GM19468 (cell line): Measurements from ENCODE around the gene UXS1.
"Not testable (repeated sequence)": the region's sequence is repeated elsewhere in the genome, so short reads cannot be mapped to it uniquely, and the experiment has no call there.

Experiments used
- ATAC-seq: cut with Tn5 transposase; IDR thresholded peaks from one replicate; pipeline ENCODE4 v1.9.1; 2021; ENCODE audit warnings: mild to moderate bottlenecking, moderate library complexity, moderate number of reproducible peaks; ENCODE audit not compliant: unreplicated experiment; ENCODE audit errors: extremely low read depth

Gene UXS1

GRCh38 chr2:106138543-106139237 lies 55.4 kb downstream of the UXS1 start:
- no peak for ATAC-seq

DNA sequence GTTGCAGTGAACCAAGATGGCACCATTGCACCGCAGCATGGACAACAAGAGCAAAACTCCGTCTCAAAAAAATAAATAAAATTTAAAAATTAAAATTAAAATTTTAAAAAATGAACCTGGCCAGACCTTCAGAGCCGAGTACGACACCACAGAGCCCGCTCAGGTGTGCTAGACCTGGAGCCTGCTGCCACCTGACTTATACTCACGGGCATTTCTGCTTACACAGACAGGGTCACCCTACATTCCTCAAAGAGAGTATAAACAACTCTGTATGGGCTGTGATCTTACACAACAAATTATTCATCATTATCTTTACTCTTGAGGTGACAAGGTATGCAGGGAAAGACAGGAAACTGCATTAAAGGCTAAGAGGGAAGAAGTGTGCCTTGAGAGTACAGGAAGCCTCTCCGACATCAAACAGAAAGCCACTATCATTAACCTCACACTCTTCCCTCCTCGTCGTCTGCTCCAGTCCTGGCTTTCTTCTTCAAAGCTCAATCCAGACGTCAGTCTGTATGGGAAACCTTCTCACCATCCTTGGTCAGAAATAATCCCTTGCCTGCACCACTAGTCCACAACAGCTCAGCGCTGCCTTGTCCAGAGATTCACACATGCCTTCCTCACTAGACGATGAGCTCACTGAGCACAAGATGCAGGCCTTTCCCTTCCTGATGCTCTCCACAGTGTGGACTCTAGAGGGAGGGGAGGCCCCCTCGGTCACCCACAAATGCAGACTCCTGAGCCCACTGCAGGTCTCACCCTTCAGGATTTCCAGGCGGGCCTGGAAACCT lies 56.2 kb downstream of the UXS1 start:
- no peak for ATAC-seq

GRCh38 chr2:106131192-106131591 lies 62.9 kb downstream of the UXS1 start:
- ATAC-seq = not testable (repeated sequence)

DNA sequence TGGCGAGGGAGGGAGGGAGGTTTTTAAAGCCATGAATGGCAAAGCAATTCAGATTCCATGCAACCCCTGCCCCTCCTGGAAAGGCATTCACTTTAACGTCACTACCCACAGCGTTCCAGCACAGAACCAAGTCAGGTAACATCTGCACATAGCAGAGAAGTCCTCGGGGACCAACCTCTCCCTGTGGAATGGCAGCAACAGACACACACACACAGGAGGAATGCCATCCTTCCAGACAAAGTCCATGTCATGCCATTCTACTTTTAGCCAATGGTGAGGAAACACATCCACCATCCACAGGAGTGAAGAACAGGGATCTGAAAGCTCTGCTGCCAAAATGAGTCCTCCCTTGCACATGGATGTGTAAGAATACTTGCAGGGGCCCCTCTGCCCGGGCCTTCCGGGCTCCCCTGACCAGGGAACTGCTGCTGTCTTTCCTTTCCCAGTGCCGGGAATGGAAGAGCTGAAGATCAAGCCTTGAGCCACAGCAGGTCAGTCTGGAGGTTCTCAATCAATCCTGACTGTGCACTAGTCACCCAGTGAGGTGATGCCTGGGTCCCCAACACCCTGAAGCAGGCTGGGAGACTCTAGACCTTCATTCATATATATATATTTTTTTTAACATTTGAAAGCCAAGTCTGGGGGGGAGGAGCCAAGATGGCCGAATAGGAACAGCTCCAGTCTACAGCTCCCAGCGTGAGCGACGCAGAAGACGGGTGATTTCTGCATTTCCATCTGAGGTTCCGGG lies 63.7 kb downstream of the UXS1 start:
- no peak for ATAC-seq

DNA sequence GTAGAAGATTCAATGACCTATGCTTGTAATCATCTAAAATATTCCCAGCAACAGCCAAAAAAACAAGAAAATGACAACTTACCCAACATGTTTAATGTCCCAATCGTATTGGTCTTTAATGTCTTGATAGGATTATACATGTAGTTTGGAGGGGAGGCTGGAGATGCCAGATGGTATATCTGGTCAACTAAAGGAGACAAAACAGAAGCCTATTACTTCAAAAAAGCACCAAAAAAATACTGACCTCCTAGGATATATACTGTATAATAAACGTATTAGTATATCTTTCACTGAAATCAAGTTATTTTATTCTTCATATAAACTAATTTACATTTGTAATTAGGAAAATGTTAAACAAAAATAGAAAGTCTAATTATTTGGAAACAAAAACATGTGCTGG lies 64.5 kb downstream of the UXS1 start:
- no peak for ATAC-seq

DNA sequence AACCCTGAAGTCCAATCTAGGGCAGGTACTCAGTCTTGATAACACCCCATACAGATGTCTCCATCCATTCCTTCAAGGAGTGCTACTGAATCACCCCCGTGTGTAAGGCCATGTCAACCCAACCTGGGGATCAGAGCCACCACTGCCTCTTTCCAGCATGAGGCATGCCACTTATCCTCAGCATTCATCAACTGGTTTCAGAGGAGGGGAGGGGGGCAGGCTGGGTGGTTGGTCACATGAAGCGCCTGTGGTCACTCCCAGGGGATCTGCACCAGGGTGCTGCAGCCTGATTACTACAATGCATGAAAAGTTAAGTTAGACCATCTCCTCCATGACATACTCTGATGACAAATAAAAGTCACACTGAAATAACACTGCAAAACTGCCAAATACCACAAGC lies 65.0 kb downstream of the UXS1 start:
- no peak for ATAC-seq

GRCh38 chr2:106127776-106128268 lies 66.3 kb downstream of the UXS1 start:
- no peak for ATAC-seq

DNA sequence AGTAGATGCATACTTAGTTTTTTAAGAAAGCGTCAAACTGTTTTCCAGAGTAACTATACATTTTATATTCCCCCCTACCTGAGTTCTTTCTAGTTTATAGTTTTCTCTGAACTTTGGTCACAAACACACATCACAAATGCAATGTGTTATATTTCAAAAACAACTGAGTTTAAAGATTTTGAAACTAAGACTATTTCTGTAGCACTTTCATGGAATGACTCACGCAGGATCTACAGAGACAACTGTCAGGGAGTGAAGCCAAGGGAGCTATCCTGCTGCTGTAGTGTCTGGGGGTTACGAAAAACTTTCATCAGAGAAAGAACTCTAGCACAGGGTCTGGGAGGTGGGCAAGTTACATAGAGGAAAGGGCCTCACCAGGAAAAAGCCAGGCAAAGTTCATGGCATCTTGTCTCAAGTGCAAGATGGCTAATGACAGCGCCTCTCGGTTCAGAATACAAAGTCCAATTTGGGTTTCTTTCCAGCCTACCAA lies 66.8 kb downstream of the UXS1 start:
- no peak for ATAC-seq

- ATAC-seq = no peak
Measured at GRCh38 chr2:106126705-106127281, 67.3 kb downstream of the UXS1 start.

DNA sequence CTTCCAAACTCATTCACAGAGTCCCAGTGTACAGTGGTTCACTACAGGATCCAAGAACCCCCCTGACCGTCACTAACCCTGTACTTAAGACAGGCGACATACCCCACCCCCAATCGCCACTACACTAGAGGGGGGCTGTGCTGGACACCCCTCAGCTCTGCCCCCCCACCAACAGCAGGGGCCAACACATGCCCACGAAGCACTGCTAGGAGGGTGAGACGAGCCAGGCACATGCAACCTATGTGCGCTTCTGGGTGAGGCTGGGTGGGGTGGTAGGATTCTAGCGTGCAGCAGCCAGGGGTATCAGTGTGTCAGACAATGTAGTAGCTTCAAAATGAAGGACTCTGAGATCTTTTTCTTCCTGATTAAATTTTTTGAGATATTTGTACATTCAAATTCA lies 67.8 kb downstream of the UXS1 start:
- ATAC-seq = no peak

DNA sequence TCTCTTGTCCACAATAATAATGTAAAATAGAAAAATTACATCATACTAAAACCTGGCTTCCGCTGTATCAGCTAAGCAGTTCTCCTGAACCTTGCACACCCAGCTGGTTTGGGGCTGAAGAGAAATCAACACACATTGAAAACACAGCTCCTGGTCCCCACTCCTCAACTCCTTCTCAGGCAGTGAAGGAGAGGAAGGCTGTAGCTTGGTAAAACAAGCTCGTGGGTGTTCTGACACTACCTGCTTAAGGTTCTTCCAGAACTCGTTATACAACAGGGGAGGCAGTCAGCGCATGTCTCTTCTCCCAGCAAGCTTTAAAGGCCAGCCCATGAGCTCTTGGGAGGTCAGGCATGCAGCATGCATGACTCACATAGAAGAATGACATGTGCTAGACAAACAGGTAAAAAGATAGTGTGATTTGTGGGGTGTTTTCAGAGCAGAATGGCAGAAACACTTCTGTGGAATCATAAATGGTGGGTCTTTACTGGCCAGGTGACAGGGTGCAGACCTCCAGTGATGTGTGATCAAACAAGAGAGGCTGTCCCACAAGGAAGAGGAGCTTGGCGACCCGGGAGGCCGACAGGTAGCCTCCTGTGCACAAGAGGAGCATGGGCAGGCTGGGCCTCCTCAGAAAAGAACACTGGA lies 69.1 kb downstream of the UXS1 start:
- no peak for ATAC-seq

- no peak for ATAC-seq
Measured at GRCh38 chr2:106124106-106124756, 69.9 kb downstream of the UXS1 start.

DNA sequence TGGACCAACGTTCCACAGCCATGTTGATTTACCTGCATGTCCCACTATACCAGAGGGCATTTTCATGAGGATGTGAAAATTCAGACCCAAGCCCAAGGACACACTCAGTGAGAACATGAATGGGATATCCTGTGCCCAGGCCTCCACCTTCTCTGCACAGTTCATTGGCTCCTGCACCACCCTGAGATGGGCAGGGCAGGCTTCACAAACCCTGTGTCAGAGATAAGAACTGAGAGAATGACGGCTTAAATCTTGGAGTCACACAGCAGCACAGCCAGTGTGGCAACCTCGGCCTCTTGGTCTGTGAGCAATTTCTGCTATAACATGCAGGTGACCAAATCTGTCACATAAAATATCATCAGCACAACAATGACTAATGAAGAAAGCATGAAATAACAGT lies 71.9 kb downstream of the UXS1 start:
- ATAC-seq = no peak

GRCh38 chr2:106120432-106120831 lies 73.7 kb downstream of the UXS1 start:
- no peak for ATAC-seq

DNA sequence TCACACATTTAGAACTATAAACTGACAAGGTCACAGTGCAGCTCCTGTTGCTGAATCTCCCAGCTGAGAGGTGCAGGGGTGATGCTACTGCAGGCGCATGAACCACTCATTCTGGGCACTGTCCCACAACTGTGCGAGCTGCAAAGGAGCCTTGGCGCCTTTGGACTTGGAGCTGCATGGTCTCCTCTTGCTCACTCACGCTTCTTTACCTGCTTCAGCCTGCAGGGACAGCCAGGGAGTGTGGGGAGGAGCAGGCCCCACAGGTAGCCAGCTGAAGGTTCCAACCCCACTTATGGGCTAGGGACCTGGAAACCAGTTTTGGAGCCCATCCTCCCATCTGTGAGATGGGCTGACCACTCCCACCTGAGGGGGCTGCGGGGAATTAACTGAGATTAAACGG lies 75.0 kb downstream of the UXS1 start:
- no peak for ATAC-seq

DNA sequence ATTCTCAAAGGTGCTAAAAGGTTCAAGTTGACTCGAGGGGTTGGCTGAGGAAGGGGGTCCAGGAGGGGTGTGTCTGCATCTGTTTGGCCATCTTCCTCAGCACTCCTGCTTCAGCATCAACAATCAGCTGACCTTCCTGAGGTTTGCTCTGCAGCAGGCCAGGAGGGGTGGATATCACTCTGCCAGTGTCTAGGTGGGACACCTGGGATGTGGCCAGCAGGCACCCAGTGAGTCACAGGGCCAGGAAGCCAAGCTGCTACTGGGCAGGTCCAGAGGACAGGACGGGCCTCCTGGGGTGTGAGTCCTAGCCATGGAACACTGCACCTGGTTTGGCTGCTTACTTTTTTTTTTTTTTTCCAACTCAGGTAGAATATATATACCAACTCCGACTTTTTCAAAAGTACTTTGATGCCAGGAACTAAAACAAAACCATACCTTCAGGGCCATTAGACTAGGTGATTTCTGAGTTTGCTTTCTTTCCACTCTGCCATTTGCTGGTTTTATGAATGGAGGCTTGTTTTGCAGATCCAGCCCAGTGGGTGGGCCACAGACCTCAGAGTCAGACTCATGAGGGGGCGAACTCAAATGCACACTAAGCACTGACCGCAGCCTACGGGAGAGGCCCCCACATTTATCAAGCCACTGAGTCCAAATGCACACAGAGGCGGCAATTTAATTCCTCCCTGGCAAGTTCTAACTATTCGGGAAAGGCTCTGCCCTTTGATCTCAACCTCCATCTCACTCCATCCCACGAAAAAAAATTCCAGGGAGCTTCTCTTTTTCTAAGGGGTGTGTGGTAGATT lies 76.0 kb downstream of the UXS1 start:
- ATAC-seq = no peak

- no peak for ATAC-seq
Measured at GRCh38 chr2:106117347-106117746, 76.8 kb downstream of the UXS1 start.

GRCh38 chr2:106116248-106116647 lies 77.9 kb downstream of the UXS1 start:
- no peak for ATAC-seq

- no peak for ATAC-seq
Measured at GRCh38 chr2:106115665-106116064, 78.4 kb downstream of the UXS1 start.
